GM19372 (cell line): Measurements from ENCODE around the gene ARHGAP15.
"Not testable (repeated sequence)": the region's sequence is repeated elsewhere in the genome, so short reads cannot be mapped to it uniquely, and the experiment has no call there.

Experiments used
- ATAC-seq: cut with Tn5 transposase; IDR thresholded peaks from one replicate; pipeline ENCODE4 v1.9.1; 2021; ENCODE audit warnings: mild to moderate bottlenecking, low read depth, moderate library complexity; ENCODE audit not compliant: unreplicated experiment

The ARHGAP15 gene

GRCh38 chr2:143514413-143514812 lies 385.2 kb downstream of the ARHGAP15 start:
- ATAC-seq: no peak

- ATAC-seq: no peak
Observed at GRCh38 chr2:143515318-143515717, 386.1 kb downstream of the ARHGAP15 start.

DNA sequence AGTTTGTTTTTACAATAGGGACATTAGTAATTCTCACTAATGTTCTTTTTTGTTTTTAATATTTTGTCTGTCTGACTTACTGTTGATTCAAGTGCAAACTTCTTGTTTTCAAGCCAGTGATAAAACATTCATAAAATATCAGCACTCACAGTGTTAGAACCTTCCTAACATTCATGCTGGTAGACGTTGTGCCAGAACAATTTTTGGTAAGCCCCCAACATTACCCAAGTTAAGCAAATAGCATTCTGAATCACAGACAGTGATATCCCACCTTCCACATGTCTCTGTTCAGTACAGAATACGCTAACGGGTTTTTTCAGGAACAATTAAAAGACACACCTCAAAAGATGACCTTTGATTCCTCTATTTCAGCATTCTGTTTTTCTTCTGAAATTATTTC lies 390.3 kb downstream of the ARHGAP15 start:
- no peak for ATAC-seq

- ATAC-seq: no peak
Observed at GRCh38 chr2:143521396-143521795, 392.2 kb downstream of the ARHGAP15 start.

DNA sequence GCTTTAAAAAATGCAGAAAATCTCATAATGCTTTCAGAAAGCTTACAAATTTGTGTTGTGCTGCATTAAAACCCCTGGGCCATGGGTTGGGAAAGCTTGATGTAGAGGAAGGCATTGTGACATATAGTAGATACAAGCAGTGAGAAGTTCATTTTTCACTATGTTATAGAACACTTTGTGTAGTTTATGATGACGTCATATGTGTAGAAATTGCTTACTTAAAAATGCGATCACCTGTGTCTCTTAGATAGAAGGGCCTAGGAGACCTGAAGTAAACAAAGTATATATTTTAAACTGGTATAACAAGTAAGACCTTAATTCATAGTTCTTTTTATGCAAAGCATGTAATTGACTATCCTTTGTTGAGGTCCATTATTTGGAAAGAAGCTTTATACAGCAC lies 393.5 kb downstream of the ARHGAP15 start:
- ATAC-seq: no peak

DNA sequence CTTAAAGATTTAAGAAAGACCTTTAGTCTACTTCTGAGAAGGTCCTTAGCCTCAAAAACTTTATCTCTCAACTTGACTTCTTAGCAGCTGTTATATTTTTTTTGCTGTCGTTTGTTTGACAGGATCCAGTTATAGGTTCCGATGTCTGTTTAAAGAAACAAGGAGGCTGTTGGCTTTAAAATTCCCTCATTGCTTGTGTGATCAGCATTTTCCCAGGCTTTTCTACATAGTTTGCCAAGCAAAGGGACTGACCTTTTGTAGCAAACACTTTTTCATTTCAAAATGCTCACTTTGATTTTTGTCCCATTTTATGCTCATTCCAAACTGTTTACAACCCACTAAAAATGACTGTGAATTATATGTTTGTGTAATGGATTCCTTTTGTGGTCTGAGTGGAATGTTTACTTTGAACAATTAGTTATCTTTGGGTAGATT lies 394.9 kb downstream of the ARHGAP15 start:
- ATAC-seq: no peak

DNA sequence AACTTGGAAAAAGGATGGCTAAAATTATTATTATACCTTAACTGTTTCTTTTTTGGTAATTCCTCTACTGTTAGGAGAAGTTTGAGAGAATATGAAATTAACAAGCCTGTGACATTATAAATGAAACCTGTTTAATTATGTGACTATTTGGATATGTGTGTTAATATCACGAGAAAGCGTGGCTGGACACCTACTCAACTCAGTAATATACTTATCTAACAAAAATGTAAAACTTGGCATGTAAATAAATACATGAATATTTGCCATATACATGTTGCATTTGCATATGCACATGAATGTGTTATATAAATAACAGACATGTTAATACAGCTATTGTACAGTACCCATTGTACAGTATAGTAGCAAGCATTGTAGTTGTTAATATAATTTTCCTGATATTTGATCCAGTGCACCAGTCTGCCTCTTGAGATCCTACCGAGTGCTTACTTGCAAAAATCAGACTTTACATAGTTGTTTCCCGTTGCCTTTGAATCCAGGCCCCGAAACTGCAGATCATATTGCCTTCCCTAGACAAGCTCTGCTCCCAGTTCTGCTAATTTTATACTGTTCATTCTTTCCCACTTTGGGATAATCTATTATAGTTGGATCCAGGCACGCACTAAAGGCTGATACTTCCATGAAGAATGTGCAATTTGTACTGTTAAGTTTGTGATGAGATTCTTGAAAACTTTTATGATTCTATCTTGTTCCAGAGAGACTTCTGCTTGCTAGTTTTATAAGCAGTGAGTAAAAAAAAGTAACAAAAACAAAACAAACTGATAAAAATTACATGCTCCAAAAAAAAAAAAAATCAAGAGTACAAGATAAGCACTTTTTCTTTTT lies 395.6 kb downstream of the ARHGAP15 start:
- no peak for ATAC-seq

DNA sequence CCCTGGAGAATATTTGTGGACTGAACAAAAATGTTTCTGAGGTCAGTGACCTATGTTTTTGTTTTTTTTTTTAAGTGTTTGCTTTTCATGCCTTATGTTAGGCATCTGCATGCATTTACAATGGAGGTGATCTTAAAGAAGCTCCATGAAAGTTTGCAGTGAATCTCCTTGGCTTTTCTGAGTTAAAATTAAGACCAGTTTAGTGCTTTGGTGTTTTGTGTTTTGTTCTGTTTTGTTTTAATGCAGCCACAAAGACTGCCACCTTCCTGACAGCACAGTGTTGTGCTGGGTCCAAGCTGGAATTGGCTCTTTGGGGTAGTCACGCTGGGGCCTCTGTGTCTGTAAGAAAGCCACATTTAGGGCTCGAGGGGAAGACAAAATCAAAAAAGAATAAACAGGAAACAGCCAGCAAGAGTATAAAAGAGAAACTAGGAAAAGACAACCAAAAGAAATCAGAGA lies 396.2 kb downstream of the ARHGAP15 start:
- ATAC-seq: no peak

- ATAC-seq: no peak
Observed at GRCh38 chr2:143526498-143526897, 397.3 kb downstream of the ARHGAP15 start.

DNA sequence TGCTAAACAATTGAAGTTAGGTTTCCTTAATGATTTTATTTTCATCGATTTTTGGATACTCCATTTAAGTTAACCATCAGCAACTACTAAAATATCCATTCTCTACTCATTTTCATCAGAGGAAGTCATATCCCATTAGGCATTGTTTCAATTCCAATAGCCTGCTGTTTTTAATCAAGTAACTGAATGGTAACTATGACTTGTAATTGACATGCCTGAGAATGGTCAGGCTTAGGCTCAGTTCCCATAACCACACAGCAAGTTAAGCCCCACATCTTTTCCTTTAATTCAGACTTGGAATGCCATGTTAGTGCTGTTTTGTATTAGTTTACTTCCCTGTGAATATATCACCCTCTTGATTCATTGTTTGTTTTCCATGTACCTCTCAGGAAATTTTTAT lies 398.8 kb downstream of the ARHGAP15 start:
- ATAC-seq: no peak

- ATAC-seq: no peak
Observed at GRCh38 chr2:143529118-143529720, 400.0 kb downstream of the ARHGAP15 start.

- ATAC-seq: no peak
Observed at GRCh38 chr2:143530758-143531157, 401.5 kb downstream of the ARHGAP15 start.

GRCh38 chr2:143532061-143532460 lies 402.8 kb downstream of the ARHGAP15 start:
- ATAC-seq: no peak

DNA sequence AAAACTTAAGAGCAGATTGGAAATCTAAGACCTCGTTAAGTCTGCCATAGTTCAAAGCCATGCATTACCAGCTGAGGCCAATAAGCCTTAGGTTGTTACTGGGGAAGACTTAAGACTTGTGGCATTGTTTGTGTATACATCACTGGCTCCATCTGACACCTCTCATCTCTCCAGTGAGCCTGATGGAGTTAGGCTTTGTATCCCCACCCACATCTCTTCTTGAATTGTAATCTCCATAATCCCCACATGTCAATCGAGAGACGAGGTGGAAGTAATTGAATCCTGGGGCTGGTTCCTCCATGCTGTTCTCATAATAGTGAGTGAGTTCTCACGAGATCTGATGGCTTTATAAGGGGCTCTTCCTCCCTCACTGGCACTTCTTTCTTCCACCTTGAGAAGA lies 404.6 kb downstream of the ARHGAP15 start:
- ATAC-seq: no peak

GRCh38 chr2:143535802-143536201 lies 406.6 kb downstream of the ARHGAP15 start:
- ATAC-seq: no peak

- not testable (repeated sequence) for ATAC-seq
Observed at GRCh38 chr2:143541899-143542298, 412.7 kb downstream of the ARHGAP15 start.

- no peak for ATAC-seq
Observed at GRCh38 chr2:143545059-143545948, 416.1 kb downstream of the ARHGAP15 start.

GRCh38 chr2:143545949-143546255 lies 416.7 kb downstream of the ARHGAP15 start:
- no peak for ATAC-seq

- no peak for ATAC-seq
Observed at GRCh38 chr2:143548032-143548431, 418.8 kb downstream of the ARHGAP15 start.

DNA sequence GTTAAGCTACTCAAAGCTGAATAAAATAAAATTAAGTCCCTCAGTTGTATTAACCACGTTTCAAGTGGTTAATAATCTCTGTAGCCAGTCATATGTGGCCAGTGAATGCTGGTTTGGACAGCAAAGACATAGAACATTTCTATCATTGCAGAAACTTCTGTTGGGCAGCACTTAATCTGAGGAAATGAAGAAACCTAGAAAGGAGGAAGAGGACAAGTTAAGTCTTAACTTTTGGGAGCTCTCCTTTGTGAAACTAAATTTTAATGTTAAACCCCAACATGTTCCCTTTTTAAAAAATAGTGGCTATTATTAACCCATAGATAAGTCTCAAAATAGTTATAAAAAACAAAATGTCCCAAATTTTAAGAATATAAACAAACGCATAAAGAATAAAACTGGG lies 421.3 kb downstream of the ARHGAP15 start:
- ATAC-seq: no peak

GRCh38 chr2:143551971-143552650 lies 422.9 kb downstream of the ARHGAP15 start:
- no peak for ATAC-seq
